Left cardiac atrium (tissue), 4 donors: ENCODE results near the gene BRAT1. TPM values are rescaled to one million over a fixed set of nuclear protein-coding genes. Genes with fewer than 3 reads are reported as not detected.
A peak's percentile ranks its signal among the peaks of the same experiment; 100 is the strongest.

Experiments
- ATAC-seq, 2 donors: fragments of 200-7000 bp; cut with Tn5 transposase; one replicate each; pipeline ENCODE4 v1.9.1; 2020; ENCODE audit warnings: mild to moderate bottlenecking in 2 of 2, moderate library complexity in 2 of 2
- DNase-seq: peaks from one replicate; pipeline ENCODE4 v3.0.0-alpha.2; 2020
- intact Hi-C, 2 donors: fragments of 100-400 bp; cut with DNase I; formaldehyde crosslinking; loops; one replicate each; pipeline versions ENCODE4 v1.14.1 to v1.15.1; 2022 to 2023
- total RNA-seq, 2 donors: library from RNA; stranded (reverse); fragmentation: NEBNext Ultra II Directional; extraction: Animal tissue kit (Norgen Biotek cat#: 25700); gene quantifications; one replicate each; pipeline ENCODE4 v1.2.1, GENCODE V29; 2021
- donor health status: DM: no; HTN: yes; CAD: no.
- donor health status: DM: no; HTN: yes; CAD: no; lungs with severe emphysema.
- donor health status: DM: yes; HTN: yes; CAD: no.
- donor health status: Dilated cardiomyopathy.

BRAT1 gene
- total RNA-seq, 2 donors from 2014 or later = 14.6 to 17.6 TPM

GRCh38 chr7:2519119-2519930 is 36.0 kb downstream of the BRAT1 start, which contains the start of gene LFNG:
Gene LFNG (plus strand): TSS chr7:2519774. CDS start chr7:2519862, 88 bp downstream.
- DNase-seq (peak; percentile 90), ATAC-seq (peak; percentile 83 to 88)
- intact Hi-C loops = no loop called here

- ATAC-seq (peak; percentile 3 to 5), DNase-seq (no peak)
- intact Hi-C loops = no loop called here
Measured at GRCh38 chr7:2518737-2519118, 36.6 kb downstream of the BRAT1 start.

- no peak for ATAC-seq
- intact Hi-C loops = no loop called here
- no peak for DNase-seq
Measured at GRCh38 chr7:2517678-2518507, 37.4 kb downstream of the BRAT1 start.

- intact Hi-C loops = no loop called here
- ATAC-seq = no peak
Measured at GRCh38 chr7:2517026-2517425, 38.3 kb downstream of the BRAT1 start.

GRCh38 chr7:2516194-2516555 is 39.1 kb downstream of the BRAT1 start:
- DNase-seq = no peak
- intact Hi-C loops = no loop called here
- no peak for ATAC-seq

More at GRCh38 chr7:2517026-2517425, 38.3 kb downstream of the BRAT1 start:
- no peak for DNase-seq

- intact Hi-C loops = no loop called here
- ATAC-seq (no peak), DNase-seq (no peak)
Measured at GRCh38 chr7:2515424-2516193, 39.7 kb downstream of the BRAT1 start.

GRCh38 chr7:2514473-2515423 is 40.6 kb downstream of the BRAT1 start:
- intact Hi-C loops = no loop called here
- no peak for ATAC-seq
- no peak for DNase-seq

- DNase-seq (no peak), ATAC-seq (no peak)
- intact Hi-C loops = no loop called here
Measured at GRCh38 chr7:2513702-2514101, 41.6 kb downstream of the BRAT1 start.

- ATAC-seq (no peak), DNase-seq (no peak)
- intact Hi-C loops = no loop called here
Measured at GRCh38 chr7:2512713-2513112, 42.6 kb downstream of the BRAT1 start.

GRCh38 chr7:2512179-2512661 is 43.1 kb downstream of the BRAT1 start:
- no peak for DNase-seq
- peak; percentile 13 to 34 for ATAC-seq
- intact Hi-C loops = no loop called here

GRCh38 chr7:2511769-2512168 is 43.6 kb downstream of the BRAT1 start:
- ATAC-seq (no peak), DNase-seq (no peak)

GRCh38 chr7:2510909-2511768 is 44.2 kb downstream of the BRAT1 start:
- intact Hi-C loops = no loop called here
- DNase-seq = peak; percentile 77
- peak; percentile 29 to 48 for ATAC-seq

More at GRCh38 chr7:2511769-2512168, 43.6 kb downstream of the BRAT1 start:
- intact Hi-C loops = no loop called here

GRCh38 chr7:2510130-2510776 is 45.1 kb downstream of the BRAT1 start:
- DNase-seq (no peak), ATAC-seq (no peak)
- intact Hi-C loops = no loop called here

- DNase-seq (no peak), ATAC-seq (no peak)
- intact Hi-C loops = no loop called here
Measured at GRCh38 chr7:2509298-2509906, 45.9 kb downstream of the BRAT1 start.

- peak; percentile 75 for DNase-seq
- intact Hi-C loops = no loop called here
- ATAC-seq = peak; percentile 24 to 68
Measured at GRCh38 chr7:2508327-2509215, 46.8 kb downstream of the BRAT1 start.

GRCh38 chr7:2507917-2508306 is 47.4 kb downstream of the BRAT1 start:
- no peak for DNase-seq
- no peak for ATAC-seq
- intact Hi-C loops = no loop called here
